SK-N-SH treated with all-trans-retinoic acid at 6 μM for 48 hours (cell line): Measurements from ENCODE around the gene ADM.

Experiments
- ATAC-seq: fragments of 200-7000 bp; cut with Tn5 transposase; 3 replicates; pipeline ENCODE4 v1.9.1; 2020; ENCODE audit warnings: mild to moderate bottlenecking, moderate library complexity
- ARNTL ChIP-seq: fragments of 450-650 bp; formaldehyde crosslinking; IDR thresholded peaks from 2 replicates; pipeline ENCODE4 v1.5.0; 2020; ENCODE audit warnings: low read depth, mild to moderate bottlenecking, moderate library complexity, borderline replicate concordance
- BACH2 ChIP-seq: fragments of 250-450 bp; sonication (Bioruptor Pico); IDR thresholded peaks from 2 replicates; pipeline ENCODE4 v1.9.0; 2021; ENCODE audit warnings: mild to moderate bottlenecking, borderline replicate concordance
- ESRRG ChIP-seq: fragments of 250-450 bp; sonication (Bioruptor Pico); IDR thresholded peaks from 2 replicates; pipeline ENCODE4 v1.6.1; 2021; ENCODE audit warnings: mild to moderate bottlenecking
- GLIS3 ChIP-seq: fragments of 250-450 bp; sonication (Bioruptor Pico); IDR thresholded peaks from 2 replicates; pipeline ENCODE4 v1.5.0; 2020; ENCODE audit warnings: mild to moderate bottlenecking, moderate library complexity
- ISL1 ChIP-seq: fragments of 250-450 bp; sonication (Bioruptor Pico); IDR thresholded peaks from 2 replicates; pipeline ENCODE4 v2.1.2; 2022; ENCODE audit warnings: mild to moderate bottlenecking, moderate library complexity
- OSR1 ChIP-seq: fragments of 250-450 bp; sonication (Bioruptor Pico); IDR thresholded peaks from 2 replicates; pipeline ENCODE4 v1.8.0; 2022; ENCODE audit warnings: moderate library complexity, mild to moderate bottlenecking, inconsistent platforms
- PPARA ChIP-seq: fragments of 250-450 bp; sonication (Bioruptor Pico); IDR thresholded peaks from 2 replicates; pipeline ENCODE4 v1.5.0; 2020; ENCODE audit warnings: mild to moderate bottlenecking, borderline replicate concordance
- SNAI2 ChIP-seq: fragments of 250-450 bp; sonication (Bioruptor Pico); IDR thresholded peaks from 2 replicates; pipeline ENCODE4 v1.5.0; 2020; ENCODE audit warnings: mild to moderate bottlenecking, moderate library complexity
- TCF4 ChIP-seq: fragments of 250-450 bp; sonication (Bioruptor Pico); IDR thresholded peaks from 2 replicates; pipeline ENCODE4 v1.8.0; 2021; ENCODE audit warnings: mild to moderate bottlenecking, moderate library complexity, borderline replicate concordance
- TOX ChIP-seq: fragments of 250-450 bp; sonication (Bioruptor Pico); IDR thresholded peaks from 2 replicates; pipeline ENCODE4 v1.8.0; 2021; ENCODE audit warnings: mild to moderate bottlenecking, moderate library complexity, borderline replicate concordance
- ZC3H10 ChIP-seq: fragments of 250-450 bp; sonication (Bioruptor Pico); IDR thresholded peaks from 2 replicates; pipeline ENCODE4 v1.5.1; 2021; ENCODE audit warnings: mild to moderate bottlenecking, moderate library complexity
- ZFP3 ChIP-seq: fragments of 250-450 bp; sonication (Bioruptor Pico); IDR thresholded peaks from 2 replicates; pipeline ENCODE4 v1.5.0; 2020; ENCODE audit warnings: mild to moderate bottlenecking, moderate library complexity
- ZFP30 ChIP-seq: fragments of 450-650 bp; formaldehyde crosslinking; IDR thresholded peaks from 2 replicates; pipeline ENCODE4 v1.5.0; 2022; ENCODE audit warnings: mild to moderate bottlenecking, moderate library complexity
- ZNF565 ChIP-seq: fragments of 450-650 bp; formaldehyde crosslinking; conservative IDR thresholded peaks from 2 replicates; pipeline ENCODE4 v1.5.0; 2020; ENCODE audit warnings: low read depth, mild to moderate bottlenecking, moderate library complexity
- ZNF70 ChIP-seq: fragments of 450-650 bp; formaldehyde crosslinking; IDR thresholded peaks from 2 replicates; pipeline ENCODE4 v1.5.0; 2020; ENCODE audit warnings: mild to moderate bottlenecking, moderate library complexity
- ZNF8 ChIP-seq: fragments of 450-650 bp; formaldehyde crosslinking; IDR thresholded peaks from 2 replicates; pipeline ENCODE4 v1.5.0; 2020; ENCODE audit warnings: mild to moderate bottlenecking, moderate library complexity
- TF ChIP-seq, protein P1 (sequence below): fragments of 250-450 bp; sonication (Bioruptor Pico); IDR thresholded peaks from 2 replicates; pipeline ENCODE4 v1.5.1; 2020; ENCODE audit warnings: low read depth, mild to moderate bottlenecking, moderate library complexity
- TF ChIP-seq, protein P2 (sequence below): fragments of 250-450 bp; sonication (Bioruptor Pico); IDR thresholded peaks from 2 replicates; pipeline ENCODE4 v1.5.1; 2021; ENCODE audit warnings: mild to moderate bottlenecking, moderate library complexity
- TF ChIP-seq, protein P3 (sequence below): fragments of 250-450 bp; sonication (Bioruptor Pico); IDR thresholded peaks from 2 replicates; pipeline ENCODE4 v1.8.0; 2020; ENCODE audit warnings: mild to moderate bottlenecking, moderate library complexity, borderline replicate concordance
- TF ChIP-seq, protein P4 (sequence below): fragments of 250-450 bp; sonication (Bioruptor Pico); IDR thresholded peaks from 2 replicates; pipeline ENCODE4 v1.5.0; 2020; ENCODE audit warnings: mild to moderate bottlenecking, moderate library complexity
- TF ChIP-seq, protein P5 (sequence below): fragments of 250-450 bp; sonication (Bioruptor Pico); IDR thresholded peaks from 2 replicates; pipeline ENCODE4 v1.8.0; 2021; ENCODE audit warnings: low read depth, mild to moderate bottlenecking, moderate library complexity, borderline replicate concordance

ADM gene

DNA sequence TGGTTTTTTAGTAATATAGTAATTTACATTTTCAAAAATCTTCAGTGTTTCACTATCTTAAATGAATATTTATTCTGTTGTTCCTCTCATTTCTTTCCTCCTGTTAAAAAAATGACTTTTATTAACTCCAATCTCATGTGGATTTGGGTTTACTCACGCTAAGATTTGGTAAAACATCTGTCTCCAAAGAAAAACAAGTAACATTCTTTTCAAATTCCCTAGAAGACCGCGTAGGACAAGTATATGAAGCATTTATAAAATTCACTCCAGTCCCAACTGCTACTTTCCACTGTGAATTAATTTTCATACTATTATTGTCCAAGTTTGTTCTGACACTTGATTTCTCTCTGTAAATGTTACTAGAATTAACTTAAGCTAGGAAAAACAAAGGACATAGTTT, 37.1 kb upstream of the ADM start:
- TF ChIP-seq, protein P1, sequence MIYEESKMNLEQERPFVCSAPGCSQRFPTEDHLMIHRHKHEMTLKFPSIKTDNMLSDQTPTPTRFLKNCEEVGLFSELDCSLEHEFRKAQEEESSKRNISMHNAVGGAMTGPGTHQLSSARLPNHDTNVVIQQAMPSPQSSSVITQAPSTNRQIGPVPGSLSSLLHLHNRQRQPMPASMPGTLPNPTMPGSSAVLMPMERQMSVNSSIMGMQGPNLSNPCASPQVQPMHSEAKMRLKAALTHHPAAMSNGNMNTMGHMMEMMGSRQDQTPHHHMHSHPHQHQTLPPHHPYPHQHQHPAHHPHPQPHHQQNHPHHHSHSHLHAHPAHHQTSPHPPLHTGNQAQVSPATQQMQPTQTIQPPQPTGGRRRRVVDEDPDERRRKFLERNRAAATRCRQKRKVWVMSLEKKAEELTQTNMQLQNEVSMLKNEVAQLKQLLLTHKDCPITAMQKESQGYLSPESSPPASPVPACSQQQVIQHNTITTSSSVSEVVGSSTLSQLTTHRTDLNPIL (CRISPR knock-in tag): no peak
- TF ChIP-seq ESRRG (CRISPR knock-in tag): no peak
- TF ChIP-seq TCF4 (CRISPR knock-in tag): no peak
- TF ChIP-seq, protein P2, sequence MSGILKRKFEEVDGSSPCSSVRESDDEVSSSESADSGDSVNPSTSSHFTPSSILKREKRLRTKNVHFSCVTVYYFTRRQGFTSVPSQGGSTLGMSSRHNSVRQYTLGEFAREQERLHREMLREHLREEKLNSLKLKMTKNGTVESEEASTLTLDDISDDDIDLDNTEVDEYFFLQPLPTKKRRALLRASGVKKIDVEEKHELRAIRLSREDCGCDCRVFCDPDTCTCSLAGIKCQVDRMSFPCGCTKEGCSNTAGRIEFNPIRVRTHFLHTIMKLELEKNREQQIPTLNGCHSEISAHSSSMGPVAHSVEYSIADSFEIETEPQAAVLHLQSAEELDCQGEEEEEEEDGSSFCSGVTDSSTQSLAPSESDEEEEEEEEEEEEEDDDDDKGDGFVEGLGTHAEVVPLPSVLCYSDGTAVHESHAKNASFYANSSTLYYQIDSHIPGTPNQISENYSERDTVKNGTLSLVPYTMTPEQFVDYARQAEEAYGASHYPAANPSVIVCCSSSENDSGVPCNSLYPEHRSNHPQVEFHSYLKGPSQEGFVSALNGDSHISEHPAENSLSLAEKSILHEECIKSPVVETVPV (CRISPR knock-in tag): no peak
- TF ChIP-seq, protein P3, sequence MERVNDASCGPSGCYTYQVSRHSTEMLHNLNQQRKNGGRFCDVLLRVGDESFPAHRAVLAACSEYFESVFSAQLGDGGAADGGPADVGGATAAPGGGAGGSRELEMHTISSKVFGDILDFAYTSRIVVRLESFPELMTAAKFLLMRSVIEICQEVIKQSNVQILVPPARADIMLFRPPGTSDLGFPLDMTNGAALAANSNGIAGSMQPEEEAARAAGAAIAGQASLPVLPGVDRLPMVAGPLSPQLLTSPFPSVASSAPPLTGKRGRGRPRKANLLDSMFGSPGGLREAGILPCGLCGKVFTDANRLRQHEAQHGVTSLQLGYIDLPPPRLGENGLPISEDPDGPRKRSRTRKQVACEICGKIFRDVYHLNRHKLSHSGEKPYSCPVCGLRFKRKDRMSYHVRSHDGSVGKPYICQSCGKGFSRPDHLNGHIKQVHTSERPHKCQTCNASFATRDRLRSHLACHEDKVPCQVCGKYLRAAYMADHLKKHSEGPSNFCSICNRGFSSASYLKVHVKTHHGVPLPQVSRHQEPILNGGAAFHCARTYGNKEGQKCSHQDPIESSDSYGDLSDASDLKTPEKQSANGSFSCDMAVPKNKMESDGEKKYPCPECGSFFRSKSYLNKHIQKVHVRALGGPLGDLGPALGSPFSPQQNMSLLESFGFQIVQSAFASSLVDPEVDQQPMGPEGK: no peak
- TF ChIP-seq ZC3H10 (CRISPR knock-in tag): no peak
- TF ChIP-seq, protein P4, sequence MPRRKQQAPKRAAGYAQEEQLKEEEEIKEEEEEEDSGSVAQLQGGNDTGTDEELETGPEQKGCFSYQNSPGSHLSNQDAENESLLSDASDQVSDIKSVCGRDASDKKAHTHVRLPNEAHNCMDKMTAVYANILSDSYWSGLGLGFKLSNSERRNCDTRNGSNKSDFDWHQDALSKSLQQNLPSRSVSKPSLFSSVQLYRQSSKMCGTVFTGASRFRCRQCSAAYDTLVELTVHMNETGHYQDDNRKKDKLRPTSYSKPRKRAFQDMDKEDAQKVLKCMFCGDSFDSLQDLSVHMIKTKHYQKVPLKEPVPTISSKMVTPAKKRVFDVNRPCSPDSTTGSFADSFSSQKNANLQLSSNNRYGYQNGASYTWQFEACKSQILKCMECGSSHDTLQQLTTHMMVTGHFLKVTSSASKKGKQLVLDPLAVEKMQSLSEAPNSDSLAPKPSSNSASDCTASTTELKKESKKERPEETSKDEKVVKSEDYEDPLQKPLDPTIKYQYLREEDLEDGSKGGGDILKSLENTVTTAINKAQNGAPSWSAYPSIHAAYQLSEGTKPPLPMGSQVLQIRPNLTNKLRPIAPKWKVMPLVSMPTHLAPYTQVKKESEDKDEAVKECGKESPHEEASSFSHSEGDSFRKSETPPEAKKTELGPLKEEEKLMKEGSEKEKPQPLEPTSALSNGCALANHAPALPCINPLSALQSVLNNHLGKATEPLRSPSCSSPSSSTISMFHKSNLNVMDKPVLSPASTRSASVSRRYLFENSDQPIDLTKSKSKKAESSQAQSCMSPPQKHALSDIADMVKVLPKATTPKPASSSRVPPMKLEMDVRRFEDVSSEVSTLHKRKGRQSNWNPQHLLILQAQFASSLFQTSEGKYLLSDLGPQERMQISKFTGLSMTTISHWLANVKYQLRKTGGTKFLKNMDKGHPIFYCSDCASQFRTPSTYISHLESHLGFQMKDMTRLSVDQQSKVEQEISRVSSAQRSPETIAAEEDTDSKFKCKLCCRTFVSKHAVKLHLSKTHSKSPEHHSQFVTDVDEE (CRISPR knock-in tag): no peak
- TF ChIP-seq PPARA: no peak
- TF ChIP-seq GLIS3 (CRISPR knock-in tag): no peak
- TF ChIP-seq BACH2 (CRISPR knock-in tag): no peak
- TF ChIP-seq, protein P5, sequence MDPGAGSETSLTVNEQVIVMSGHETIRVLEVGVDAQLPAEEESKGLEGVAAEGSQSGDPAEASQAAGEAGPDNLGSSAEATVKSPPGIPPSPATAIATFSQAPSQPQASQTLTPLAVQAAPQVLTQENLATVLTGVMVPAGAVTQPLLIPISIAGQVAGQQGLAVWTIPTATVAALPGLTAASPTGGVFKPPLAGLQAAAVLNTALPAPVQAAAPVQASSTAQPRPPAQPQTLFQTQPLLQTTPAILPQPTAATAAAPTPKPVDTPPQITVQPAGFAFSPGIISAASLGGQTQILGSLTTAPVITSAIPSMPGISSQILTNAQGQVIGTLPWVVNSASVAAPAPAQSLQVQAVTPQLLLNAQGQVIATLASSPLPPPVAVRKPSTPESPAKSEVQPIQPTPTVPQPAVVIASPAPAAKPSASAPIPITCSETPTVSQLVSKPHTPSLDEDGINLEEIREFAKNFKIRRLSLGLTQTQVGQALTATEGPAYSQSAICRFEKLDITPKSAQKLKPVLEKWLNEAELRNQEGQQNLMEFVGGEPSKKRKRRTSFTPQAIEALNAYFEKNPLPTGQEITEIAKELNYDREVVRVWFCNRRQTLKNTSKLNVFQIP: no peak
- TF ChIP-seq ZNF565: no peak
- TF ChIP-seq ZNF8 (CRISPR knock-in tag): no peak
- TF ChIP-seq OSR1: no peak
- no peak for TF ChIP-seq ISL1 (CRISPR knock-in tag)
- TF ChIP-seq TOX (CRISPR knock-in tag): no peak
- no peak for TF ChIP-seq SNAI2 (CRISPR knock-in tag)
- TF ChIP-seq ZFP30 (CRISPR knock-in tag): no peak
- no peak for TF ChIP-seq ARNTL
- ATAC-seq: no peak

DNA sequence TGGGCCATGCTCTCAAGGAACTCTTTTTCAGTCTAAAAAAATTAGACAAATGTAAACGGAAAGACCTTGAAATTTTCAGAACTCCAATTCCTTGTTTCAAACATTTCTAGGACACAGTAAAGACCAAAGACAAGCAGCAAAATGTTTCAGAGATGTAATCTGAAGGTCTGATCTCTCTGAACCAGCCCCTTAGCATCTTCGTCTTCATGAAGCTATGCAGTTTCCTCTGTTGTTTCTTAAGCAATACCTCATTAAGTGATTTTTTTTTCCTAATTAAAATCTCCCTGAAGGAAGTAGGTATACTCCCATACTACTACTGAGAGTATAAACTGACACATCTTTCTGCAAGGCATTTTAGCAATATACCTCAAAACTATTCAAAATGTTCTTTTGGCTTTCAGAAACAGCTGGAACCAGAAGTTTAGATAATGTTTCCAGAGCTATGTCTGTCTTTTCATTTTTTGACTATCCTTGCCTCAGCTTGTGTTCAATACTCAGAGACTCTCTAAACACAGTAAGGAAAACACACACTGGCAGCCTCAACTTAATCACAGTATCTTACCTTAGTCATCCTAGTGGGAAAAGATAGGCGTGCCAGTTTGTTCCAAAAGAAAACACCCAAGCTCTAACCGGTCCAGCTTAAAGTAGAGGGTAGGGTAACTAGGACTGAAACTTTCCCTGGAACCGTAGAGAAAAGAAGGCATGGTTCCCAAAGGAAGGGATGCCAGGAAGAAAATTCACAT, 36.0 kb upstream of the ADM start:
- ATAC-seq: no peak
- no peak for TF ChIP-seq ARNTL
- no peak for TF ChIP-seq TCF4 (CRISPR knock-in tag)
- TF ChIP-seq ZFP30 (CRISPR knock-in tag): no peak
- no peak for TF ChIP-seq ZNF565
- no peak for TF ChIP-seq OSR1
- TF ChIP-seq TOX (CRISPR knock-in tag): no peak
- TF ChIP-seq, protein P5: no peak
- no peak for TF ChIP-seq SNAI2 (CRISPR knock-in tag)
- TF ChIP-seq ZFP3 (CRISPR knock-in tag): no peak
- no peak for TF ChIP-seq ESRRG (CRISPR knock-in tag)
- no peak for TF ChIP-seq ZNF70 (CRISPR knock-in tag)
- TF ChIP-seq ZC3H10 (CRISPR knock-in tag): no peak
- TF ChIP-seq, protein P4 (CRISPR knock-in tag): no peak
- TF ChIP-seq BACH2 (CRISPR knock-in tag): no peak
